Epithelial cell of proximal tubule (primary cell): ENCODE data around the gene EPB41L4B. TPM values are rescaled to one million over a fixed set of nuclear protein-coding genes. Genes with fewer than 3 reads are reported as not detected.

ENCODE experiments used
- DNase-seq: peaks from one replicate; pipeline ENCODE4 v3.0.0-alpha.2; 2011; ENCODE audit warnings: low read depth
- H3K4me3 ChIP-seq: 2 replicates; pipeline ENCODE4 v1.5.1; 2011; ENCODE audit warnings: low read depth, mild to moderate bottlenecking, low read length
- CTCF ChIP-seq: conservative IDR thresholded peaks from 2 replicates; pipeline ENCODE4 v1.5.1; 2012; ENCODE audit warnings: low read depth, mild to moderate bottlenecking, low read length
- total RNA-seq: library from RNA; depleted of rRNA; stranded (reverse); fragments of >200 nt; gene quantifications from 2 replicates; pipeline ENCODE4 v1.2.3, GENCODE V29; 2015

Gene EPB41L4B
- total RNA-seq, 1 donor from 2014 or later = 7.6 TPM

DNA sequence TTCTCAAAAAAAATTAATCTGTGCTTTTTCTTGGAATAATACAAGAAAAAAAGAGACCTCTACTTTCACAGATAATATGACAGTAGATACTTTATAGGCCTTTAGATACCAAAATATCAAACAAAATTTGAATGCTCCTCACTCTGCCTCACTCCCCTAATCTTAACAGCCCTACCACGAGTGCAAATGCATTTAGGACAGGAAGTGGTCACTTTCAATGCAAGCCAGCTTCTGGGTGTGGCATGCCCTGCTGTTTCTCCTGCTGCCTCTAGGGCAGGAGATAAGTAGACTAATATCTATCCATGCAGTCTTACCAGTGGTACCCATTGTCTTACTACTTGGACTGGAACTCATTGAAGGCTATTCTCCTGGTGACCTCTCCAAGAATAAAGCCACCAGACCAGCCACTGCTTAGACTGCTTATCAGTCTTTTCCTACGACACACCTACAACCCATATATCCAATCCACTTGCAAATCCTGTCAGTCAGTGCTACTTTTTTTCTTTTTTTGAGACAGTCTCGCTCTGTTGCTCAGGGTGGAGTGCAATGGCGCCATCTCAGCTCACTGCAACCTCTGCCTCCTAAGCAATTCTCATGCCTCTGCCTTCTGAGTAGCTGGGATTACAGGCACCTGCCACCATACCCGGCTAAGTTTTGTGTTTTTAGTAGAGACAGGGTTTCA, 176.8 kb downstream of the EPB41L4B start:
- H3K4me3 ChIP-seq = no peak overlapping the region
- TF ChIP-seq CTCF = peak; percentile 41
- no peak for DNase-seq

- DNase-seq = no peak
- no peak overlapping the region for H3K4me3 ChIP-seq
- no peak for TF ChIP-seq CTCF
Measured at GRCh38 chr9:109141375-109141774, 179.5 kb downstream of the EPB41L4B start.

- TF ChIP-seq CTCF = no peak
- H3K4me3 ChIP-seq = no peak overlapping the region
- DNase-seq = no peak
Measured at GRCh38 chr9:109139851-109140250, 181.0 kb downstream of the EPB41L4B start.

DNA sequence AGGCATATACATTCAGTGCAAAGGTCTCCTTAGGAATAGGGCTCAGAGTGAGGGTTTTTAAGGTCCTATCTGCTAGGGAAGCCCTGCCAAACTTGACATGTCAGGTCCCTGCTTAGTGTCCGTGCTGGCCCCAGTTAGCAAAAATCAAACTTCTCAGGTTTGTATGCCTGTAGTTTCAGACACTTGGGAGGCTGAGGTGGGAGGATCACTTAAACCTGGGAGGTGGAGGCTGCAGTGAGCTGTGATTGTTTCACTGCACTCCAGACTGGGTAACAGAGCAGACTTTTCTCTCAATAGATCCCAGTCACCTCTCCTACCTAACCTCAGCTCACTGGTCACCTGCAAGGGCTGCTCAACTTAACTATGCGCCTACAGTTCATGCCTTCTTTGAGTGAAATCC, 182.4 kb downstream of the EPB41L4B start:
- no peak for TF ChIP-seq CTCF
- H3K4me3 ChIP-seq = no peak overlapping the region
- no peak for DNase-seq

- H3K4me3 ChIP-seq = no peak overlapping the region
- no peak for DNase-seq
- TF ChIP-seq CTCF = no peak
Measured at GRCh38 chr9:109134167-109134578, 186.7 kb downstream of the EPB41L4B start.

- TF ChIP-seq CTCF = no peak
- H3K4me3 ChIP-seq = no peak overlapping the region
- no peak for DNase-seq
Measured at GRCh38 chr9:109133533-109133932, 187.3 kb downstream of the EPB41L4B start.

DNA sequence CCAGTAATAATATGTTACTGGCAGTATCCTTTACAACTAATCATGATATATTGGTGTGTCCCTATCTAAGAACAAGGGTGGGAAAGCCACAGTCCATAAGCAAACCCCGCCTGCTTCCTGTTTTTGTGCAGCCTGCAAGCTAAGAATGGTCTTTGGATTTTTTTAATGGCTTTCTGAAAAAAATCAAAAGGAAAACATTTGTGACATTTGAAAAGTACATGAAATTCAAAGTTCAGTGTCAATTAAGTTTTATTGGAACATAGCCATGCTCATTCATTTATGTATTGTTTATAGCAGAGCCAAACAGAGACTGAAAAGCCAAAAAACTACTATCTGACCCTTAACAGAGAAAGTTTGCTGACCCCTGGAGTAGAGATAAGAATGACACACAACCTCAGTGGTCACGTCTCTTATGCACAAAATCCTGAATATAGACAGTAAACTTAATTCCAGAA, 188.3 kb downstream of the EPB41L4B start:
- no peak for DNase-seq
- TF ChIP-seq CTCF = no peak
- H3K4me3 ChIP-seq = no peak overlapping the region
